Thyroid gland (tissue), 4 donors: ENCODE measurements around the gene SPATS2L.

Source experiments
- POLR2A ChIP-seq, 2 donors: fragments of 450-650 bp; IDR thresholded peaks; one replicate each; pipeline ENCODE4 v1.6.1; 2017; ENCODE audit warnings: antibody characterized with exemption in 2 of 2, mild to moderate bottlenecking in 2 of 2, moderate library complexity in 1 of 2
- TF ChIP-seq, protein P1 (sequence below), 6 experiments: fragments of 200-600 bp in 3 of 6; fragments of 450-650 bp in 3 of 6; sonication (generic) in 3 of 6; IDR thresholded peaks; one replicate each; pipeline ENCODE4 v1.5.1; 2016 to 2019; ENCODE audit warnings: antibody characterized with exemption in 6 of 6, mild to moderate bottlenecking in 2 of 6, inconsistent platforms in 1 of 6, moderate library complexity in 1 of 6

DNA sequence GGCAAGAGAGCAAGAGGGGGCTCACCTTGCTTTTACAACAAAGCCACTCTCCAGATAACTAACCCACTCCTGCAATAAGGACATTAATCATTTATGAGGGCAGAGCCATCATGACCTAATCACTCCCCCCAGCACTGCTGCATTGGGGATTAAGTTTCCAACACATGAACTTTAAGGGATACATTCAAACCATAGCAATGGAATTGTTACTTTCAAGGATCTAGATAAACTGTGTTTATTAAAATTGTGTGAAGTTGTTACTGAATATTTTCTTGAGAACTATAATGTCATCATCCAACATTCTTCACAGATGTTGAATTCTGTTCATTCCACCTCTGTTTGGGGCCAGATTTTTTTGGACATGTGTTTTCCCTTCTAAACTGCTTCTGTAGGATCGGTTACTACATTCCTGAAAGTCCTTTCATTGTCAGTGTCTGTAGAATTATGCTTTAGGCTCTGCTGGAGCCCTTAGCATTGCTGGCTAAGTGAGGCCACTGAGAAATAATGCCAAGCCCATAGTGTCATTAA lies 50.4 kb downstream of the SPATS2L start:
- TF ChIP-seq POLR2A (IDR thresholded peaks at IDR 0.05), result no peak
- TF ChIP-seq, protein P1, sequence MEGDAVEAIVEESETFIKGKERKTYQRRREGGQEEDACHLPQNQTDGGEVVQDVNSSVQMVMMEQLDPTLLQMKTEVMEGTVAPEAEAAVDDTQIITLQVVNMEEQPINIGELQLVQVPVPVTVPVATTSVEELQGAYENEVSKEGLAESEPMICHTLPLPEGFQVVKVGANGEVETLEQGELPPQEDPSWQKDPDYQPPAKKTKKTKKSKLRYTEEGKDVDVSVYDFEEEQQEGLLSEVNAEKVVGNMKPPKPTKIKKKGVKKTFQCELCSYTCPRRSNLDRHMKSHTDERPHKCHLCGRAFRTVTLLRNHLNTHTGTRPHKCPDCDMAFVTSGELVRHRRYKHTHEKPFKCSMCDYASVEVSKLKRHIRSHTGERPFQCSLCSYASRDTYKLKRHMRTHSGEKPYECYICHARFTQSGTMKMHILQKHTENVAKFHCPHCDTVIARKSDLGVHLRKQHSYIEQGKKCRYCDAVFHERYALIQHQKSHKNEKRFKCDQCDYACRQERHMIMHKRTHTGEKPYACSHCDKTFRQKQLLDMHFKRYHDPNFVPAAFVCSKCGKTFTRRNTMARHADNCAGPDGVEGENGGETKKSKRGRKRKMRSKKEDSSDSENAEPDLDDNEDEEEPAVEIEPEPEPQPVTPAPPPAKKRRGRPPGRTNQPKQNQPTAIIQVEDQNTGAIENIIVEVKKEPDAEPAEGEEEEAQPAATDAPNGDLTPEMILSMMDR (IDR thresholded peaks at IDR 0.05), result no peak
